Mucosa of rectum (tissue), 2 donors: Measurements from ENCODE around the gene SGMS2.
"Not testable (repeated sequence)": the region's sequence is repeated elsewhere in the genome, so short reads cannot be mapped to it uniquely, and the experiment has no call there.

Experiments used
- H3K27ac ChIP-seq, 2 donors: one replicate each; pipeline ENCODE4 v1.7.0; 2013; ENCODE audit warnings: inconsistent platforms in 2 of 2, low read depth in 2 of 2, low read length in 2 of 2
- H3K27me3 ChIP-seq, 2 donors: one replicate each; pipeline ENCODE4 v1.7.0; 2013; ENCODE audit warnings: low read length in 2 of 2; ENCODE audit not compliant: control insufficient read depth in 2 of 2, insufficient read depth in 2 of 2
- H3K36me3 ChIP-seq, 2 donors: one replicate each; pipeline ENCODE4 v1.7.0; 2013; ENCODE audit warnings: low read length in 2 of 2; ENCODE audit not compliant: control insufficient read depth in 2 of 2, insufficient read depth in 2 of 2
- H3K4me1 ChIP-seq, 2 donors: one replicate each; pipeline ENCODE4 v1.7.0; 2013; ENCODE audit warnings: low read length in 2 of 2, mild to moderate bottlenecking in 1 of 2; ENCODE audit not compliant: control insufficient read depth in 2 of 2, insufficient read depth in 2 of 2
- H3K4me3 ChIP-seq, 2 donors: one replicate each; pipeline ENCODE4 v1.7.0; 2013; ENCODE audit warnings: low read length in 2 of 2
- H3K9ac ChIP-seq, 2 donors: one replicate each; pipeline ENCODE4 v1.7.0; 2013; ENCODE audit warnings: low read length in 2 of 2, low read depth in 1 of 2, mild to moderate bottlenecking in 1 of 2
- H3K9me3 ChIP-seq, 2 donors: one replicate each; pipeline ENCODE4 v1.7.0; 2013; ENCODE audit warnings: low read length in 2 of 2; ENCODE audit not compliant: control insufficient read depth in 2 of 2
- donor health status: healthy.
- donor health status: Normal muscosa, but diverticular disease.

The SGMS2 gene

GRCh38 chr4:107902715-107903114 is 78.0 kb downstream of the SGMS2 start:
- no peak overlapping the region for H3K27ac ChIP-seq
- H3K27me3 ChIP-seq, result no peaks in the 10 kb centered on the region
- H3K9me3 ChIP-seq, result no peaks in the 10 kb centered on the region
- H3K4me1 ChIP-seq, result no peaks in the 10 kb centered on the region
- no peak overlapping the region for H3K4me3 ChIP-seq
- H3K9ac ChIP-seq, result no peak overlapping the region
- H3K36me3 ChIP-seq, result peaks cover 2 to 4% of the 10 kb centered on the region in 2 donors

DNA sequence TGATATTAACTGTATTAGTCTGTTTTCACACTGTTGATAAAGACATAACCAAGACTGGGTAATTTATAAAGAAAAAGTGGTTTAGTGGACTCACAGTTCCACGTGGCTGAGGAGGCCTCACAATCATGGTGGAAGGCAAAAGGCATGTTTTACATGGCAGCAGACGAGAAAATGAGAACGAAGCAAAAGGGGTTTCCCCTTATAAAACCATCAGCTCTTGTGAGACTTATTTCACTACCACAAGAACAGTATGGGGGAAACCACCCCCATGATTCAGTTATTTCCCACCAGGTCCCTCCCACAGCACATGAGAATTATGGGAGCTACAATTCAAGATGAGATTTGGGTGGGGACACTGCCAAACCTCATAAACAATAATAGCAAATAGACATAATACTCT is 80.3 kb downstream of the SGMS2 start:
- not testable (repeated sequence) for H3K4me3 ChIP-seq, H3K36me3 ChIP-seq, H3K9me3 ChIP-seq, H3K9ac ChIP-seq, H3K27me3 ChIP-seq, H3K27ac ChIP-seq, H3K4me1 ChIP-seq

- Histone ChIP-seq H3K4me1 (no peaks in the 10 kb centered on the region), H3K4me3 (no peak overlapping the region), H3K27me3 (no peaks in the 10 kb centered on the region), H3K27ac (no peak overlapping the region), H3K9me3 (no peaks in the 10 kb centered on the region), H3K9ac (no peak overlapping the region), H3K36me3 (peaks cover 0 to 14% of the 10 kb centered on the region in 2 donors)
These were observed 81.8 kb downstream of the SGMS2 start for GRCh38 chr4:107906458-107907100.

DNA sequence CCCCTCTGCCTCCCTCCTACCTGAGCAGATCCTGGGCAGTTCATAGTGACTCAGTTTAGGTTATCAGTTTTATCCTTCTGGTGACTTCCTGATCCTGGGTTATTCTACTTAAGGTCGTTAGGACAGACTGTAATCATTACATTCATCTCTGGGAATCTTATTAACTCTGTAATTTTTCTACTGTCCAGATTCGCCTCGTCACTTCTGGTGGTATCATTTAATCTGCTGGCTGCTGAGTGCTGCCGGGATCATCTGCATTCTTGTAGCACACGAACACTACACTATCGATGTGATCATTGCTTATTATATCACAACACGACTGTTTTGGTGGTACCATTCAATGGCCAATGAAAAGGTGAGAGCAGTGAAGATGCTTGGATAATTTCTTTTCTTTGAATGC is 83.6 kb downstream of the SGMS2 start:
- H3K27me3 ChIP-seq, result no peaks in the 10 kb centered on the region
- no peak overlapping the region for H3K27ac ChIP-seq
- H3K36me3 ChIP-seq, result peaks cover 0 to 11% of the 10 kb centered on the region in 2 donors
- no peaks in the 10 kb centered on the region for H3K4me1 ChIP-seq
- H3K9me3 ChIP-seq, result no peaks in the 10 kb centered on the region
- no peak overlapping the region for H3K4me3 ChIP-seq
- no peak overlapping the region for H3K9ac ChIP-seq

DNA sequence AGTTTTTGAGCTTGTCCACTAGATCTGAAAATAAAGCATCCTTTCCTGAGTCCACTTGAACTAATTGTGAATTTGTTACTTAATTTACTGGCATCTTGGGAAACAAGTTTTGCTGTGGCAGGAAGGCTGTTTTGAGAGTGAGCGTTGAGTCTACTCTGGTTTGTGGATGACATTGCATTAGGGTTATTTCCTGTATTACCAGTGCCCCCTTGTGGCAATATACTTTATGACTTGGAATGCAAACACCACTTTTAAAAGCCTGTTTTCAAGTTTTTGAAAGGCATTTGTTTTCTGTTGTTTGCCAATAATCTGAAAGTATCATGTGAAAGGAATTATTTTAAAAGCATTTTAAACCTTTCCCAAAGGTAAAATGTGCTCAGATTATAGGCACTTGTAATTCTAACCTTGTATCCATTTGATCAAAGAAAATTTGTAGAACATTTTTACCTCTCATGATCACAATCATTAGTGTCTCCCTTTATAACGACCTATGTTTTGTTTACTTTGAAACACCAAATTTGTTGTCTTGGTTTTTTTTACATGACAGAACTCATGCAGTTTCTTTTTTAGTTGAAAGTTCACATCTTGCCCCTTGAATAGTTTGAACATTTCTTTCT is 88.7 kb downstream of the SGMS2 start:
- Histone ChIP-seq H3K9ac (no peak overlapping the region), H3K27ac (no peak overlapping the region), H3K4me3 (no peak overlapping the region), H3K4me1 (no peaks in the 10 kb centered on the region), H3K9me3 (no peaks in the 10 kb centered on the region), H3K36me3 (peaks cover 0 to 13% of the 10 kb centered on the region in 2 donors), H3K27me3 (no peaks in the 10 kb centered on the region)

- H3K36me3 ChIP-seq, result peaks cover 0 to 7% of the 10 kb centered on the region in 2 donors
- no peaks in the 10 kb centered on the region for H3K27me3 ChIP-seq
- no peaks in the 10 kb centered on the region for H3K4me1 ChIP-seq
- H3K27ac ChIP-seq, result no peak overlapping the region
- H3K9me3 ChIP-seq, result no peaks in the 10 kb centered on the region
- H3K9ac ChIP-seq, result no peak overlapping the region
- no peak overlapping the region for H3K4me3 ChIP-seq
These were observed 90.5 kb downstream of the SGMS2 start for GRCh38 chr4:107915220-107915619.

GRCh38 chr4:107916623-107917022 is 91.9 kb downstream of the SGMS2 start:
- H3K9me3 ChIP-seq, result no peaks in the 10 kb centered on the region
- H3K27me3 ChIP-seq, result no peaks in the 10 kb centered on the region
- H3K27ac ChIP-seq, result no peak overlapping the region
- no peaks in the 10 kb centered on the region for H3K4me1 ChIP-seq
- no peak overlapping the region for H3K4me3 ChIP-seq
- H3K36me3 ChIP-seq, result peaks cover 0 to 2% of the 10 kb centered on the region in 2 donors
- no peak overlapping the region for H3K9ac ChIP-seq

- Histone ChIP-seq H3K27me3 (no peaks in the 10 kb centered on the region), H3K9ac (no peak overlapping the region), H3K4me3 (no peak overlapping the region), H3K27ac (no peak overlapping the region), H3K9me3 (no peaks in the 10 kb centered on the region), H3K4me1 (no peaks in the 10 kb centered on the region), H3K36me3 (peaks cover 0 to 2% of the 10 kb centered on the region in 2 donors)
These were observed 92.8 kb downstream of the SGMS2 start for GRCh38 chr4:107917500-107917899.

GRCh38 chr4:107922486-107923473 is 98.0 kb downstream of the SGMS2 start:
- no peak overlapping the region for H3K4me3 ChIP-seq
- no peaks in the 10 kb centered on the region for H3K27me3 ChIP-seq
- no peak overlapping the region for H3K27ac ChIP-seq
- no peaks in the 10 kb centered on the region for H3K9me3 ChIP-seq
- no peaks in the 10 kb centered on the region for H3K36me3 ChIP-seq
- H3K4me1 ChIP-seq, result no peaks in the 10 kb centered on the region
- H3K9ac ChIP-seq, result no peak overlapping the region

- H3K9ac ChIP-seq, H3K4me1 ChIP-seq, H3K9me3 ChIP-seq, H3K4me3 ChIP-seq, H3K36me3 ChIP-seq, H3K27ac ChIP-seq, H3K27me3 ChIP-seq: not testable (repeated sequence)
These were observed 101.0 kb downstream of the SGMS2 start for GRCh38 chr4:107925713-107926112.
